HCT116 (cell line): ENCODE measurements around the gene ZNF653. TPM values are rescaled to one million over a fixed set of nuclear protein-coding genes. Genes with fewer than 3 reads are reported as not detected.

Source experiments
- ATAC-seq: fragments of 200-7000 bp; cut with Tn5 transposase; 2 replicates; pipeline ENCODE4 v1.9.1; 2020; ENCODE audit warnings: mild to moderate bottlenecking, moderate library complexity
- BruUV-seq: library from RNA; stranded (reverse); fragments of 400-500 nt; replicated peaks from 2 replicates; lab custom pipeline; 2021; lab: Mats Ljungman, UMichigan
- CTCF ChIA-PET: fragments of 300-600 bp; sonication (Branson Sonifier 250); formaldehyde crosslinking; loops from one replicate; lab custom pipeline; 2021; ENCODE audit warnings: antibody characterized with exemption; lab: Charles Lee
- POLR2A ChIA-PET: fragments of 300-600, 350-600 bp; sonication (Branson Sonifier 250); formaldehyde crosslinking; loops from one replicate; lab custom pipeline; 2021; ENCODE audit warnings: antibody characterized with exemption; lab: Charles Lee
- RAD21 ChIA-PET, 2 experiments: fragments of 300-600 bp; sonication (Branson Sonifier 250); formaldehyde crosslinking; loops; one replicate each; lab custom pipeline; 2023; ENCODE audit warnings: low total read pairs in 2 of 2; ENCODE audit not compliant: uncharacterized antibody in 2 of 2, unreplicated experiment in 2 of 2, low non-redundant PET in 1 of 2; lab: Charles Lee
- DNase-seq: peaks from one replicate; pipeline ENCODE4 v3.0.0-alpha.2; 2010; ENCODE audit warnings: low read depth, low spot score
- H2AFZ ChIP-seq: fragments of 200-600 bp; shearing (Covaris generic), sonication (generic); 2 replicates; pipeline ENCODE4 v1.6.1; 2017; ENCODE audit warnings: low read depth, mixed run types, mixed read lengths, antibody characterized with exemption, low read length; ENCODE audit not compliant: poor library complexity, severe bottlenecking
- H3K27ac ChIP-seq: 2 replicates; pipeline ENCODE4 v1.5.1; 2012; ENCODE audit warnings: low read depth, low read length
- H3K27me3 ChIP-seq: fragments of 200-600 bp; sonication (generic); 2 replicates; pipeline ENCODE4 v1.6.1; 2016; ENCODE audit warnings: mixed run types, low read length, mixed read lengths; ENCODE audit not compliant: insufficient read depth
- H3K36me3 ChIP-seq, 2 experiments: fragments of 200-500 bp in 1 of 2; fragments of 200-600 bp in 1 of 2; sonication (Bioruptor generic) in 1 of 2; sonication (generic) in 1 of 2; 2 replicates each; pipeline versions ENCODE4 v1.5.1 to v1.6.1; 2014 to 2016; ENCODE audit warnings: low read length in 2 of 2, inconsistent platforms in 1 of 2, mixed read lengths in 1 of 2, mixed run types in 1 of 2; ENCODE audit not compliant: insufficient read depth in 2 of 2, control insufficient read depth in 1 of 2
- H3K4me1 ChIP-seq, 2 experiments: fragments of 200-600 bp in 1 of 2; sonication (generic) in 1 of 2; 2 replicates each; pipeline versions ENCODE4 v1.5.1 to v1.6.1; 2012 to 2017; ENCODE audit warnings: low read length in 2 of 2, inconsistent platforms in 1 of 2, mild to moderate bottlenecking in 1 of 2, mixed read lengths in 1 of 2, mixed run types in 1 of 2, moderate library complexity in 1 of 2; ENCODE audit not compliant: insufficient read depth in 2 of 2, control insufficient read depth in 1 of 2
- H3K4me2 ChIP-seq: fragments of 200-600 bp; sonication (generic); 2 replicates; pipeline ENCODE4 v1.6.1; 2017; ENCODE audit warnings: mixed run types, low read length, mixed read lengths
- H3K4me3 ChIP-seq, 2 experiments: fragments of 200-600 bp in 1 of 2; sonication (generic) in 1 of 2; replicated peaks in 1 of 2; 2 replicates each; pipeline ENCODE4 v1.5.1; 2011 to 2016; ENCODE audit warnings: low read length in 2 of 2, control low read depth in 1 of 2, low read depth in 1 of 2, mild to moderate bottlenecking in 1 of 2, mixed read lengths in 1 of 2, mixed run types in 1 of 2
- H3K79me2 ChIP-seq: fragments of 200-600 bp; sonication (generic); 2 replicates; pipeline ENCODE4 v1.6.1; 2017; ENCODE audit warnings: mild to moderate bottlenecking, mixed run types, low read length, moderate library complexity, mixed read lengths; ENCODE audit not compliant: insufficient read depth
- H3K9ac ChIP-seq: fragments of 200-600 bp; sonication (generic); 2 replicates; pipeline ENCODE4 v1.6.1; 2016; ENCODE audit warnings: low read length, mixed read lengths
- H3K9me2 ChIP-seq: fragments of 200-600 bp; sonication (generic), shearing (Covaris generic); 2 replicates; pipeline ENCODE4 v1.6.1; 2017; ENCODE audit warnings: mixed run types, mild to moderate bottlenecking, moderate library complexity; ENCODE audit not compliant: insufficient read depth
- H3K9me3 ChIP-seq, 2 experiments: fragments of 200-500 bp in 1 of 2; fragments of 200-600 bp in 1 of 2; sonication (Bioruptor generic) in 1 of 2; sonication (generic) in 1 of 2; 2 replicates each; pipeline ENCODE4 v1.6.1; 2014 to 2017; ENCODE audit warnings: low read length in 2 of 2, mixed read lengths in 2 of 2, inconsistent platforms in 1 of 2, low read depth in 1 of 2, mild to moderate bottlenecking in 1 of 2, mixed run types in 1 of 2, moderate library complexity in 1 of 2; ENCODE audit not compliant: control insufficient read depth in 1 of 2, insufficient read depth in 1 of 2
- H4K20me1 ChIP-seq: fragments of 200-600 bp; sonication (generic), shearing (Covaris generic); 2 replicates; pipeline ENCODE4 v1.6.1; 2017; ENCODE audit warnings: mixed run types, mild to moderate bottlenecking, moderate library complexity; ENCODE audit not compliant: insufficient read depth
- ATF3 ChIP-seq: IDR thresholded peaks from 2 replicates; pipeline ENCODE4 v1.6.1; 2012
- CTCF ChIP-seq, 3 experiments: fragments of 200-600 bp in 1 of 3; sonication (generic) in 1 of 3; IDR thresholded peaks in 2 of 3; conservative IDR thresholded peaks in 1 of 3; 2 replicates each; pipeline ENCODE4 v1.5.1; 2012 to 2017; ENCODE audit warnings: low read depth in 2 of 3, low read length in 2 of 3, antibody characterized with exemption in 1 of 3, borderline replicate concordance in 1 of 3, control low read depth in 1 of 3, mild to moderate bottlenecking in 1 of 3, mixed read lengths in 1 of 3, mixed run types in 1 of 3, moderate library complexity in 1 of 3; ENCODE audit not compliant: insufficient read depth in 1 of 3
- EGR1 ChIP-seq: IDR thresholded peaks from 2 replicates; pipeline ENCODE4 v1.6.1; 2012; ENCODE audit warnings: low read depth
- ELF1 ChIP-seq: IDR thresholded peaks from 2 replicates; pipeline ENCODE4 v1.6.1; 2012; ENCODE audit warnings: low read depth, borderline replicate concordance
- POLR2A ChIP-seq: IDR thresholded peaks from 2 replicates; pipeline ENCODE4 v1.7.0; 2011; ENCODE audit warnings: borderline replicate concordance; ENCODE audit not compliant: insufficient read depth, insufficient read length; ENCODE audit errors: extremely low read depth
- REST ChIP-seq: IDR thresholded peaks from 2 replicates; pipeline ENCODE4 v1.6.1; 2012; ENCODE audit warnings: low read depth
- SIN3A ChIP-seq: IDR thresholded peaks from 2 replicates; pipeline ENCODE4 v1.6.1; 2012; ENCODE audit warnings: low read depth
- SP1 ChIP-seq: IDR thresholded peaks from 2 replicates; pipeline ENCODE4 v1.6.1; 2012; ENCODE audit warnings: low read depth
- ZFX ChIP-seq: fragments of 450-650 bp; IDR thresholded peaks from 2 replicates; pipeline ENCODE4 v1.6.1; 2017
- ZNF274 ChIP-seq: fragments of 200-500 bp; sonication (Bioruptor generic); IDR thresholded peaks from 2 replicates; pipeline ENCODE4 v1.6.1; 2014; ENCODE audit warnings: mild to moderate bottlenecking, low read depth, low read length, inconsistent platforms
- intact Hi-C: fragments of 100-400 bp; cut with micrococcal nuclease; formaldehyde crosslinking; loops from 2 replicates; pipeline ENCODE4 v1.10.0; 2022
- total RNA-seq: library from RNA; stranded (reverse); gene quantifications from one replicate; pipeline ENCODE4 v1.2.1, GENCODE V29; 2021; ENCODE audit not compliant: unreplicated experiment

The ZNF653 gene
- total RNA-seq, 1 experiment from 2014 or later = 16.1 TPM

- Histone ChIP-seq H3K36me3 (no peaks in the 10 kb centered on the region; a peak in 1 of 4 replicates), H4K20me1 (no peaks in the 10 kb centered on the region), H3K4me2 (no peak overlapping the region), H3K9me2 (no peaks in the 10 kb centered on the region), H3K27ac (no peak overlapping the region), H2AFZ (no peak overlapping the region), H3K79me2 (no peaks in the 10 kb centered on the region), H3K9me3 (no peaks in the 10 kb centered on the region), H3K4me1 (no peaks in the 10 kb centered on the region), H3K27me3 (no peaks in the 10 kb centered on the region), H3K9ac (no peak overlapping the region), H3K4me3 (no peak overlapping the region)
- ChIA-PET POLR2A (no interaction called here), RAD21 (no interaction called here), CTCF (no interaction called here)
- BruUV-seq = no TSS peak
- intact Hi-C loops = no loop called here
- ATAC-seq (no peak), DNase-seq (no peak)
- TF ChIP-seq ZFX = no peak
- no peak for TF ChIP-seq ELF1
- no peak for TF ChIP-seq ATF3
- TF ChIP-seq ZNF274 = no peak
- TF ChIP-seq EGR1 = no peak
- no peak for TF ChIP-seq SP1
- TF ChIP-seq POLR2A = no peak
- no peak for TF ChIP-seq SIN3A
- no peak for TF ChIP-seq CTCF (IDR thresholded peaks at IDR 0.05 in 2 of 3, conservative IDR thresholded peaks at IDR 0.05 in 1 of 3; ENCODE audit: borderline replicate concordance in 1 of 3, insufficient read depth in 1 of 3, low read depth in 2 of 3, low read length in 2 of 3)
- TF ChIP-seq REST = no peak
Measured at GRCh38 chr19:11489378-11489777, 16.3 kb downstream of the ZNF653 start.
